Prostate gland (tissue), 2 donors: ENCODE data around the gene CFTR. TPM values are rescaled to one million over a fixed set of nuclear protein-coding genes. Genes with fewer than 3 reads are reported as not detected.

ENCODE experiments used
- DNase-seq: peaks from one replicate; pipeline ENCODE4 v3.0.0-alpha.2; 2019; ENCODE audit warnings: low spot score
- H3K27ac ChIP-seq, 2 donors: fragments of 200-600 bp; sonication (generic); 2 replicates each; pipeline ENCODE4 v1.5.1; 2017 to 2019
- H3K27me3 ChIP-seq: fragments of 200-600 bp; sonication (generic); replicated peaks from 2 replicates; pipeline ENCODE4 v1.5.1; 2019; ENCODE audit not compliant: insufficient read depth
- H3K36me3 ChIP-seq, 2 donors: fragments of 200-600 bp; sonication (generic); 1 replicate in 1 of 2; 2 replicates in 1 of 2; pipeline versions ENCODE4 v1.5.1 to v1.8.1; 2017 to 2019
- H3K4me1 ChIP-seq: fragments of 200-600 bp; sonication (generic); replicated peaks from 2 replicates; pipeline ENCODE4 v1.5.1; 2019
- H3K4me3 ChIP-seq, 2 donors: fragments of 200-600 bp; sonication (generic); 2 replicates each; pipeline ENCODE4 v1.5.1; 2017 to 2019
- H3K9me3 ChIP-seq: fragments of 200-600 bp; sonication (generic); 2 replicates; pipeline ENCODE4 v1.5.1; 2017
- CTCF ChIP-seq, 4 experiments: fragments of 200-600 bp in 2 of 4; fragments of 450-650 bp in 2 of 4; sonication (generic) in 2 of 4; IDR thresholded peaks; 1 replicate in 3 of 4; 2 replicates in 1 of 4; pipeline ENCODE4 v1.5.1; 2016 to 2019; ENCODE audit warnings: antibody characterized with exemption in 4 of 4, mild to moderate bottlenecking in 2 of 4, moderate library complexity in 2 of 4
- POLR2A ChIP-seq: fragments of 450-650 bp; IDR thresholded peaks from one replicate; pipeline ENCODE4 v1.6.1; 2016; ENCODE audit warnings: antibody characterized with exemption, mild to moderate bottlenecking
- POLR2AphosphoS5 ChIP-seq: sonication (generic); formaldehyde crosslinking; IDR thresholded peaks from one replicate; pipeline ENCODE4 v1.6.1; 2017; ENCODE audit warnings: antibody characterized with exemption
- WGBS: methylation state at CpG from one replicate; pipeline ENCODE4 v1.1.5; 2018; 5-methylcytosine and 5-hydroxymethylcytosine counted together
- intact Hi-C: fragments of 100-400 bp; cut with DNase I; formaldehyde crosslinking; loops from one replicate; pipeline ENCODE4 v1.14.2; 2022
- total RNA-seq, 2 donors: library from RNA; depleted of rRNA; stranded (reverse); fragments of >200 nt; gene quantifications; one replicate each; pipeline ENCODE4 v1.1.0, GENCODE V29; 2016

The CFTR gene
- total RNA-seq, 2 donors from 2014 or later, result 2.9 to 5.6 TPM

GRCh38 chr7:117685795-117686194 is 206.0 kb downstream of the CFTR start:
- intact Hi-C loops, result no loop called here
- H3K9me3 ChIP-seq, result no peaks in the 10 kb centered on the region
- H3K4me3 ChIP-seq, result no peak overlapping the region
- H3K4me1 ChIP-seq, result no peaks in the 10 kb centered on the region
- no peak overlapping the region for H3K27ac ChIP-seq
- no peaks in the 10 kb centered on the region for H3K27me3 ChIP-seq
- DNase-seq, result no peak
- TF ChIP-seq CTCF (IDR thresholded peaks at IDR 0.05), result no peak
- TF ChIP-seq POLR2AphosphoS5, result no peak
- no peak for TF ChIP-seq POLR2A
- no peaks in the 10 kb centered on the region for H3K36me3 ChIP-seq

- H3K9me3 ChIP-seq, result no peaks in the 10 kb centered on the region
- TF ChIP-seq CTCF (IDR thresholded peaks at IDR 0.05) (no peak), POLR2A (no peak), POLR2AphosphoS5 (no peak)
- H3K27ac ChIP-seq, result no peak overlapping the region
- no peak for DNase-seq
- no peaks in the 10 kb centered on the region for H3K36me3 ChIP-seq
- H3K4me1 ChIP-seq, result no peaks in the 10 kb centered on the region
- H3K4me3 ChIP-seq, result no peak overlapping the region
- no peaks in the 10 kb centered on the region for H3K27me3 ChIP-seq
- intact Hi-C loops, result no loop called here
Measured at GRCh38 chr7:117686311-117686935, 206.6 kb downstream of the CFTR start.

GRCh38 chr7:117688126-117688525 is 208.3 kb downstream of the CFTR start:
- no peaks in the 10 kb centered on the region for H3K36me3 ChIP-seq
- H3K27ac ChIP-seq, result no peak overlapping the region
- H3K27me3 ChIP-seq, result no peaks in the 10 kb centered on the region
- H3K4me1 ChIP-seq, result no peaks in the 10 kb centered on the region
- TF ChIP-seq POLR2A, result no peak
- no peak for TF ChIP-seq POLR2AphosphoS5
- TF ChIP-seq CTCF (IDR thresholded peaks at IDR 0.05), result no peak
- 69% methylated on average over 2 of the region's 2 CpGs for WGBS
- DNase-seq, result no peak
- no peaks in the 10 kb centered on the region for H3K9me3 ChIP-seq
- intact Hi-C loops, result no loop called here
- no peak overlapping the region for H3K4me3 ChIP-seq

GRCh38 chr7:117689406-117689805 is 209.6 kb downstream of the CFTR start:
- H3K4me3 ChIP-seq, result no peak overlapping the region
- TF ChIP-seq CTCF (IDR thresholded peaks at IDR 0.05), result no peak
- no peak for TF ChIP-seq POLR2A
- no peak for TF ChIP-seq POLR2AphosphoS5
- no peak for DNase-seq
- H3K4me1 ChIP-seq, result no peaks in the 10 kb centered on the region
- H3K27me3 ChIP-seq, result no peaks in the 10 kb centered on the region
- H3K27ac ChIP-seq, result no peak overlapping the region
- H3K9me3 ChIP-seq, result no peaks in the 10 kb centered on the region
- intact Hi-C loops, result no loop called here
- H3K36me3 ChIP-seq, result no peaks in the 10 kb centered on the region

GRCh38 chr7:117690147-117690546 is 210.3 kb downstream of the CFTR start:
- Histone ChIP-seq H3K27ac (no peak overlapping the region), H3K36me3 (no peaks in the 10 kb centered on the region), H3K27me3 (no peaks in the 10 kb centered on the region), H3K4me3 (no peak overlapping the region), H3K4me1 (no peaks in the 10 kb centered on the region), H3K9me3 (no peaks in the 10 kb centered on the region)
- intact Hi-C loops, result no loop called here
- WGBS, result 94% methylated on average over 3 of the region's 3 CpGs
- no peak for DNase-seq
- TF ChIP-seq CTCF (IDR thresholded peaks at IDR 0.05), result no peak
- TF ChIP-seq POLR2A, result no peak
- TF ChIP-seq POLR2AphosphoS5, result no peak
